ENCODE measurements around the gene KCNK3. TPM values are rescaled to one million over a fixed set of nuclear protein-coding genes. Genes with fewer than 3 reads are reported as not detected.

Gene KCNK3
- total and polyA plus RNA-seq, 2 donors (not counting 3 experiments of a cell fraction or from before 2014, with no cell fraction given), result not detected

GRCh38 chr2:26772064-26773001 is 79.8 kb downstream of the KCNK3 start:
- dilution Hi-C loops (cut with MboI; ENCODE audit: extremely low pct_ligation_motif_present, low sequenced_read_pairs), result no loop called here
- no peak overlapping the region for H3K4me2 ChIP-seq (ENCODE audit: insufficient read depth, low read length)
- POLR2A ChIA-PET, result no interaction called here
- no peaks in the 10 kb centered on the region for H3K27me3 ChIP-seq (ENCODE audit: control insufficient read depth in 2 of 2, insufficient read depth in 2 of 2, low read length in 2 of 2)
- no peaks in the 10 kb centered on the region for H4K20me1 ChIP-seq (replicated peaks; ENCODE audit: control insufficient read depth, extremely low read depth, insufficient read depth, low read length)
- H3K9me3 ChIP-seq (replicated peaks; ENCODE audit: control insufficient read depth, insufficient read depth, low read length), result no peaks in the 10 kb centered on the region
- CTCF ChIA-PET, result interaction anchor here (1.0 to 1.8 kb wide), 3 partner anchors 8 to 27 kb away, joined by 3 to 5 read pairs (median 5); partner anchors contain the start of gene CENPA
- peak; percentile 24 for FAIRE-seq
- H3K27ac ChIP-seq (ENCODE audit: insufficient read depth, low read depth, low read length), result no peak overlapping the region
- H3K4me3 ChIP-seq (replicated peaks in 1 of 3; ENCODE audit: insufficient read depth in 1 of 3, low read depth in 1 of 3, low read length in 3 of 3), result no peak overlapping the region
- TF ChIP-seq POLR2AphosphoS5 (IDR thresholded peaks at IDR 0.05; ENCODE audit: insufficient read depth, low read depth, low read length), result no peak
- peak; percentile 51 for DNase-seq (ENCODE audit: low read depth, low spot score)
- no peak overlapping the region for H2AFZ ChIP-seq (ENCODE audit: low read depth, low read length)
- BruUV-seq (replicated peaks), result no TSS peak
- no peak overlapping the region for H3K9ac ChIP-seq (replicated peaks; ENCODE audit: extremely low read depth, insufficient read depth, low read length)
- peaks cover 0 to 24% of the 10 kb centered on the region in 2 experiments for H3K36me3 ChIP-seq (ENCODE audit: control insufficient read depth in 2 of 2, extremely low read depth in 1 of 2, insufficient read depth in 2 of 2, low read length in 2 of 2)
- peaks cover 40% of the 10 kb centered on the region for H3K79me2 ChIP-seq (ENCODE audit: control insufficient read depth, insufficient read depth, low read length)
- no peaks in the 10 kb centered on the region for H3K9me1 ChIP-seq (replicated peaks; ENCODE audit: control insufficient read depth, extremely low read depth, insufficient read depth, low read length)
- peaks cover 16% of the 10 kb centered on the region for H3K4me1 ChIP-seq (ENCODE audit: control insufficient read depth, extremely low read depth, insufficient read depth, low read length)
- intact Hi-C loops (cut with micrococcal nuclease), result no loop called here

- H3K36me3 ChIP-seq (ENCODE audit: control insufficient read depth in 2 of 2, extremely low read depth in 1 of 2, insufficient read depth in 2 of 2, low read length in 2 of 2), result peaks cover 7 to 31% of the 10 kb centered on the region in 2 experiments
- H3K4me1 ChIP-seq (ENCODE audit: control insufficient read depth, extremely low read depth, insufficient read depth, low read length), result peaks cover 12% of the 10 kb centered on the region
- POLR2A ChIA-PET, result interaction anchor here (0.9 kb wide), 1 partner anchor 8 kb away, joined by 3 read pairs; no protein-coding TSS in a partner anchor
- peaks cover 10% of the 10 kb centered on the region for H3K79me2 ChIP-seq (ENCODE audit: control insufficient read depth, insufficient read depth, low read length)
- no peaks in the 10 kb centered on the region for H3K9me1 ChIP-seq (replicated peaks; ENCODE audit: control insufficient read depth, extremely low read depth, insufficient read depth, low read length)
- no peak overlapping the region for H3K27ac ChIP-seq (ENCODE audit: insufficient read depth, low read depth, low read length)
- H3K4me2 ChIP-seq (ENCODE audit: insufficient read depth, low read length), result no peak overlapping the region
- no peak for FAIRE-seq
- no peak for TF ChIP-seq JUN (IDR thresholded peaks at IDR 0.05; ENCODE audit: borderline replicate concordance, insufficient read depth, insufficient read length, low read depth)
- no peak for TF ChIP-seq CTCF (IDR thresholded peaks at IDR 0.05; ENCODE audit: extremely low read depth in 1 of 2, insufficient read depth in 1 of 2, low read depth in 1 of 2, low read length in 2 of 2)
- no peak for TF ChIP-seq FOS (IDR thresholded peaks at IDR 0.05; ENCODE audit: borderline replicate concordance, insufficient read depth, low read length)
- TF ChIP-seq EZH2 (IDR thresholded peaks at IDR 0.05; ENCODE audit: borderline replicate concordance, low read depth, low read length, severe bottlenecking), result no peak
- TF ChIP-seq MYC (IDR thresholded peaks at IDR 0.05; ENCODE audit: low read depth, low read length), result no peak
- TF ChIP-seq MAX (IDR thresholded peaks at IDR 0.05; ENCODE audit: insufficient read depth, insufficient read length), result no peak
- no peak for TF ChIP-seq POLR2A (IDR thresholded peaks at IDR 0.05; ENCODE audit: low read depth, low read length)
- no peak for TF ChIP-seq POLR2AphosphoS5 (IDR thresholded peaks at IDR 0.05; ENCODE audit: insufficient read depth, low read depth, low read length)
- no peak for TF ChIP-seq GATA2 (IDR thresholded peaks at IDR 0.05; ENCODE audit: insufficient read depth, insufficient read length, low read depth, low read length)
- no peak for DNase-seq (ENCODE audit: low read depth, low spot score)
- no peaks in the 10 kb centered on the region for H3K27me3 ChIP-seq (ENCODE audit: control insufficient read depth in 2 of 2, insufficient read depth in 2 of 2, low read length in 2 of 2)
- no peaks in the 10 kb centered on the region for H3K9me3 ChIP-seq (replicated peaks; ENCODE audit: control insufficient read depth, insufficient read depth, low read length)
- no peak overlapping the region for H3K9ac ChIP-seq (replicated peaks; ENCODE audit: extremely low read depth, insufficient read depth, low read length)
- H3K4me3 ChIP-seq (replicated peaks in 1 of 3; ENCODE audit: insufficient read depth in 1 of 3, low read depth in 1 of 3, low read length in 3 of 3), result no peak overlapping the region
- intact Hi-C loops (cut with micrococcal nuclease), result no loop called here
- H4K20me1 ChIP-seq (replicated peaks; ENCODE audit: control insufficient read depth, extremely low read depth, insufficient read depth, low read length), result no peaks in the 10 kb centered on the region
- no peak overlapping the region for H2AFZ ChIP-seq (ENCODE audit: low read depth, low read length)
- no TSS peak for BruUV-seq (replicated peaks)
- dilution Hi-C loops (cut with MboI; ENCODE audit: extremely low pct_ligation_motif_present, low sequenced_read_pairs), result no loop called here
- CTCF ChIA-PET, result interaction anchor here (1.8 kb wide), 1 partner anchor 12 kb away, joined by 5 read pairs; no protein-coding TSS in a partner anchor
Observed at GRCh38 chr2:26776195-26776800, 83.8 kb downstream of the KCNK3 start.

All from endothelial cell of umbilical vein (primary cell).